Measurements from ENCODE around the gene NR2F1-AS1. TPM values are rescaled to one million over a fixed set of nuclear protein-coding genes. Genes with fewer than 3 reads are reported as not detected.

NR2F1-AS1 gene
- total RNA-seq, 1 donor from 2014 or later: 13.6 TPM

DNA sequence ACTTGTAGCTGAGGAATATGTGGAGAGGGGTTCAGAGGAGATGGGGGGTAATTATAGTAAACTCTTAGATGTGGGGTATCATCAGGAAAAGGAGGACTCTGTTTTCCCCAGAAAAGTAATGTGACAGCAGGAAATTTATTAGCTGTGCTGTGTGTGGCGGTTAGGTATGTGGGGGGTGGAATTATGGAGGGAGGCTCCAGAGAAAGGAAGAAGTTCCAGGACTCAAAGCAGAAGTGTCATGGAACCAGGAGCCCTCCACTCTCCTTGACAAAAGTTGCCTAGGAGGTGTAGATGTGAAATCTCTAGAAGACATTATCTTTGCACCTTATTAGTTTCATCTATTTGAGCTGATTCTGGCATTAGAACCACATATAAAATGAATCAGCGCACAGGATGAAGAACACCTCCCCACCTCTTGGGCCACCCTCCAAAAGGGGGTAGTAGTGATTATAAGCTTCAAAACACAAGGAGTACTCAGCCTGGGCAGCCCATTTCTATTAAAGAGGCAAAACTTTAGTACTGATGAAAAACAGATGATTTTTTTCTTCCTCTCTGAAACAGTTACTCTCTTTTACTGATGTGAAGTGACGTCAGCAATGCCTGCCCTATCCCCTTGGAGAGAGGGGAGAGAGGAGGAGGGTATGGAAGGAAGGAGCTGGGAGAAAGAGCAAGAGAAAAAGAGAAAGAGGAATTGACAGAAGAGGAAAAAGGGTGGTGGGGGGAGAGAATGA is 20.2 kb upstream of the NR2F1-AS1 start:
- no peak for DNase-seq (ENCODE audit: low spot score in 2 of 2, unreplicated experiment in 2 of 2)
- H3K27ac Mint-ChIP-seq: peak overlapping the region; percentile 5
- H3K4me1 Mint-ChIP-seq: peaks cover 15% of the 10 kb centered on the region
- peaks cover 21% of the 10 kb centered on the region for H3K27me3 Mint-ChIP-seq (ENCODE audit: low read depth)
- TF ChIP-seq CTCF (IDR thresholded peaks at IDR 0.05; ENCODE audit: unreplicated experiment): no peak
- H3K4me3 Mint-ChIP-seq: no peak overlapping the region
- no peaks in the 10 kb centered on the region for H3K9me3 Mint-ChIP-seq
- H3K36me3 Mint-ChIP-seq: no peaks in the 10 kb centered on the region

GRCh38 chr5:93600409-93601070 is 19.5 kb upstream of the NR2F1-AS1 start:
- no peak for TF ChIP-seq CTCF (IDR thresholded peaks at IDR 0.05; ENCODE audit: unreplicated experiment)
- Mint-ChIP-seq H3K27ac (no peak overlapping the region), H3K4me3 (no peak overlapping the region), H3K27me3 (ENCODE audit: low read depth) (peaks cover 14% of the 10 kb centered on the region), H3K36me3 (peaks cover 2% of the 10 kb centered on the region), H3K9me3 (no peaks in the 10 kb centered on the region), H3K4me1 (peaks cover 19% of the 10 kb centered on the region)
- no peak for DNase-seq (ENCODE audit: low spot score in 2 of 2, unreplicated experiment in 2 of 2)

GRCh38 chr5:93599399-93600120 is 18.5 kb upstream of the NR2F1-AS1 start:
- Mint-ChIP-seq H3K4me3 (no peak overlapping the region), H3K36me3 (peaks cover 2% of the 10 kb centered on the region), H3K27ac (no peak overlapping the region), H3K9me3 (no peaks in the 10 kb centered on the region), H3K4me1 (peaks cover 17% of the 10 kb centered on the region), H3K27me3 (ENCODE audit: low read depth) (peaks cover 4% of the 10 kb centered on the region)
- peak in 1 of 2 experiments; percentile 39 for DNase-seq (ENCODE audit: low spot score in 2 of 2, unreplicated experiment in 2 of 2)
- no peak for TF ChIP-seq CTCF (IDR thresholded peaks at IDR 0.05; ENCODE audit: unreplicated experiment)

GRCh38 chr5:93599001-93599379 is 18.0 kb upstream of the NR2F1-AS1 start:
- peaks cover 17% of the 10 kb centered on the region for H3K4me1 Mint-ChIP-seq
- H3K9me3 Mint-ChIP-seq: no peaks in the 10 kb centered on the region

More at GRCh38 chr5:93599001-93599379, 18.0 kb upstream of the NR2F1-AS1 start:
- Mint-ChIP-seq H3K27ac (no peak overlapping the region), H3K36me3 (peaks cover 7% of the 10 kb centered on the region), H3K4me3 (no peak overlapping the region), H3K27me3 (ENCODE audit: low read depth) (no peaks in the 10 kb centered on the region)
- TF ChIP-seq CTCF (IDR thresholded peaks at IDR 0.05; ENCODE audit: unreplicated experiment): no peak
- DNase-seq (ENCODE audit: low spot score in 2 of 2, unreplicated experiment in 2 of 2): no peak
